Activated T-helper 17 cell treated with anti-CD3 and anti-CD28 coated beads, Interleukin-2, amount 50 U/mL, for 72 hours (primary cell): ENCODE data around the gene EZH1. TPM values are rescaled to one million over a fixed set of nuclear protein-coding genes. Genes with fewer than 3 reads are reported as not detected.

Experiments used
- ATAC-seq: fragments of 150-1000 bp; cut with Tn5 transposase; replicated peaks from 2 replicates; pipeline ENCODE4 v1.10.0; 2021; ENCODE audit warnings: mild to moderate bottlenecking, moderate library complexity
- H3K27ac Mint-ChIP-seq: one replicate; pipeline ENCODE4 v1.8.0; 2022; ENCODE audit warnings: mixed read lengths
- H3K27me3 Mint-ChIP-seq: one replicate; pipeline ENCODE4 v1.8.0; 2022; ENCODE audit warnings: mixed read lengths
- H3K36me3 Mint-ChIP-seq: one replicate; pipeline ENCODE4 v1.8.0; 2022; ENCODE audit warnings: low read depth, mild to moderate bottlenecking, mixed read lengths
- H3K4me1 Mint-ChIP-seq: one replicate; pipeline ENCODE4 v1.8.0; 2022; ENCODE audit warnings: mixed read lengths
- H3K4me3 Mint-ChIP-seq: one replicate; pipeline ENCODE4 v1.8.0; 2022; ENCODE audit warnings: mild to moderate bottlenecking, mixed read lengths
- H3K9me3 Mint-ChIP-seq: one replicate; pipeline ENCODE4 v1.8.0; 2022; ENCODE audit warnings: mixed read lengths
- total RNA-seq, 2 donors: library from RNA; stranded (reverse); gene quantifications; one replicate each; pipeline ENCODE4 v1.2.3, GENCODE V29; 2022

Gene EZH1
- total RNA-seq, 2 donors from 2014 or later: 35.3 to 69.1 TPM

DNA sequence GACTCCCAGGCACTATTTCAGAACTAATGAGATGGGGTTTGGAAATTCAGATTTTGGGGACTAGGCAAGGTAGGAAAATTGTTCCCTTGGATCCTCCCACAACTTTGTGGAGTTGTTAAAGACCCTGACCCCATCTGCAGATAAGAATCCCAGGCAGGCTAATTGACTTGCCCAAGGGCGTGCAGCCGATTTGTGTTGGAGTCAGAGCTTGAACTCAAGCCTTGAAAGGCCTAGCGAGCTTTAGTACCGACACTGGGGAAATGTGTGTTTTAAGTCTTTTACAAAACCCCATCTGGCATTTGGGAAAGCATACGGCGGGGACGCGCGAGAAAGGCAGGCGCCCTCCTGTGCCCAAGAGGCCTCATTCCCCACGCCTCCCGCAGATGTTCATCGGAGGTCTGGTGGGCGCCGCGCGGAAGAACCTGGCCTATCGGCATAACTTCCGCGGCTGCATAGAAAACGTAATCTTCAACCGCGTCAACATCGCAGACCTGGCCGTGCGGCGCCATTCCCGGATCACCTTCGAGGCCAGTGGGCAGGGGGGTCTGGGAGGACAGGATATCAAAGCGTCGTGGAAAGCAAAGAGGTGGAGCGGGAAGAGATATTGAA, 58.2 kb downstream of the EZH1 start:
- no peak for ATAC-seq
- H3K36me3 Mint-ChIP-seq: no peaks in the 10 kb centered on the region
- H3K27me3 Mint-ChIP-seq: peaks cover 8% of the 10 kb centered on the region
- H3K4me1 Mint-ChIP-seq: peaks cover 12% of the 10 kb centered on the region
- H3K27ac Mint-ChIP-seq: no peak overlapping the region
- no peak overlapping the region for H3K4me3 Mint-ChIP-seq
- H3K9me3 Mint-ChIP-seq: no peaks in the 10 kb centered on the region

DNA sequence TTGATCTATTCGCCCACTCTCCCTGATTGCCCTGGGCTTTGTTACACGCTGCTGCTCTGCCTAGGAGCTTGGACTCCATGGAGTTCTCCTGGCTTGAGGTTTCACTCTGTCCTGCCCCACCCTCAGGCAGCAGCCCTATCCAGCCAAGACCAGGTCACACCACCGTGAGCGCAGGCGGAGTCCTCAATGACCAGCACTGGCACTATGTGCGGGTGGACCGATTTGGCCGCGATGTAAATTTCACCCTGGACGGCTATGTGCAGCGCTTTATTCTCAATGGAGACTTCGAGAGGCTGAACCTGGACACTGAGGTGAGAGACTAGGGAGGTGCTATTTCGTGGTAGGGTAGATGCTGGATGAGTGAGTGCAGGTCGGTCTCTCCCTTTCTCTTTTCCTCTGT, 59.0 kb downstream of the EZH1 start:
- no peak for ATAC-seq
- peaks cover 11% of the 10 kb centered on the region for H3K27me3 Mint-ChIP-seq
- no peaks in the 10 kb centered on the region for H3K9me3 Mint-ChIP-seq
- H3K4me1 Mint-ChIP-seq: peaks cover 17% of the 10 kb centered on the region
- H3K4me3 Mint-ChIP-seq: no peak overlapping the region
- H3K36me3 Mint-ChIP-seq: no peaks in the 10 kb centered on the region
- no peak overlapping the region for H3K27ac Mint-ChIP-seq

DNA sequence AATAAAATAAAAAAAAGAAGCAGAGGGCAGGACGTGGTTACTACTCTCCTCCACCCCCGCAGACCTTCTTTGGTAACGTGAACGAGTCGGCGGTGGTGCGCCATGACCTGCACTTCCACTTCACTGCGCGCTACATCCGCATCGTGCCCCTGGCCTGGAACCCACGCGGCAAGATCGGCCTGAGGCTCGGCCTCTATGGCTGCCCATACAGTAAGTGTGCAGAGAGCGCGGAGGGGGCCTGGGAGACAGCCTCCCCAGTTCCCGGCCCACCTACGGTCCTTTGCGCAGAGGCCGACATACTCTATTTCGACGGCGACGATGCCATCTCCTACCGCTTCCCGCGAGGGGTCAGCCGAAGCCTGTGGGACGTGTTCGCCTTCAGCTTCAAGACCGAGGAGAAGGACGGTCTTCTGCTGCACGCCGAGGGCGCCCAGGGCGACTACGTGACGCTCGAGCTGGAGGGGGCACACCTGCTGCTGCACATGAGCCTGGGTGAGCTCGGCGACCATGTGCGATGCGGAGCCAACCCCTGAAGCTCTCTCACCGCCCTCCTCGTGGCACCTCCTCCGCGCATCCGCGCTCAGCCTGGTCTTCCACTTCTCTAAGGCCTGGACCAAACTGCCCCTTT, 59.8 kb downstream of the EZH1 start:
- H3K4me3 Mint-ChIP-seq: no peak overlapping the region
- H3K9me3 Mint-ChIP-seq: no peaks in the 10 kb centered on the region
- H3K27ac Mint-ChIP-seq: no peak overlapping the region
- H3K4me1 Mint-ChIP-seq: peaks cover 17% of the 10 kb centered on the region
- no peaks in the 10 kb centered on the region for H3K36me3 Mint-ChIP-seq
- ATAC-seq: no peak
- H3K27me3 Mint-ChIP-seq: peaks cover 14% of the 10 kb centered on the region

DNA sequence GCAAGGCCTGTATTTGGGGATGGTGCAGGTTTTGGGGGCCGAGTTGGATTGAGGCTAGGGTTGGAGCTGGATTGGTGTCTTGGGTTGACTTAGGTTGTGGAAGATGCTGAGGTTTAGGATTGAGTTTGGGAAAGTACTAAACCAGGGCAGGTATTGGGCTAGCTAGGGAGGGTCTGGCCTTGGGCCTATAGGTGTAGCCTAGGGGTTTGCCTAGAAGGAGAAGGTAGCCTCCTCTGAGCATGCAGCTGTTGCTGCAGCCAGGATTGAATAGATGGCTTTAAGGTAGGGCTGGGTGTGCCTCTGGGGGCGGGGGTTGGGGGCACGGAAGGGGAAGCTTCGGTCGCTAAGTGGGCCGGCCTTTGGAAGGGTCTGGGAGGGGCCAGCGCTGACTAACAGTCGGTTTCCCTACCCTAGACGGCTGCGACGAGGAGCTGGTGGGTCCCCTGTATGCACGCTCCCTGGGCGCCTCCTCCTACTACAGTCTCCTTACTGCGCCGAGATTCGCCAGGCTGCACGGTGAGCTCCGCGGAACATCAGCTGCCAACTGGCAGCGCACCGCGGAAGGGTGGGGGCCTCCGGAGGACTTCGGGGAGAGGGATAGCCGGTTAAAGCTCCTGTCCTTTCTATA, 61.3 kb downstream of the EZH1 start:
- ATAC-seq: no peak
- Mint-ChIP-seq H3K36me3 (no peaks in the 10 kb centered on the region), H3K4me3 (peak overlapping the region; percentile 87), H3K9me3 (no peaks in the 10 kb centered on the region), H3K27ac (no peak overlapping the region), H3K4me1 (peaks cover 18% of the 10 kb centered on the region), H3K27me3 (peaks cover 14% of the 10 kb centered on the region)

DNA sequence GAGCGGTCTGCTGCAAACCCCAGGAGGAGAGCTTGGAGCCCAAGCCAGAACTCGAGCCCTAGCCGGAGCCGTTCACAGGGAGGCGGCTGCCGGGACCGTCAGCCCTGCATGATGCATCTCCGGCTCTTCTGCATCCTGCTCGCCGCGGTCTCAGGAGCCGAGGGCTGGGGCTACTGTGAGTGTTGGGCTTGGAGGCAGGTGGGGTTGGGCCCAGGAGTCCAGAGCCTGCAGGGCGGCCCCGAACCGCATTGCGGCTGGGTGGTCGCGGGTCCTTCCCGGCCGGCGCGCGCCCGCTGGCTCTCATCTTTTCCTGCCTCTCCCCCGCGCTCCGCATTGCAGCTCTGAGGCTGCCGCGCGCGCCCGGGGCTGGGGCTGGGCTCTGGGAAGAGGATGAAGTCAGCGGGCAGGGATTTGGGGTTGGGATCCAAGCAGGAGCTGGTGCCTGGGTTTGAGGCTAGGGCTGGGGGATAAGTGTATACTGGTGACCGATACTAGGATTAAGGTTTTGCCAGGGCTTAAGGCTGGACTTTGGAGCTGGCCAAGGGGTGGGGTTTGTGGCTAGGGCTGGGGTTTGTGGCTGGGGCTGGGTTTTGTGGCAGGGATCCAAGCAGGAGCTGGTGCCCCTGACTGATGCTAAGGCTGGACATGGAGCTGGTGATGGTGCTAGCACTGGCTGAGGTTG, 62.0 kb downstream of the EZH1 start:
- Mint-ChIP-seq H3K27me3 (peaks cover 14% of the 10 kb centered on the region), H3K4me3 (peak overlapping the region; percentile 87), H3K27ac (no peak overlapping the region), H3K36me3 (no peaks in the 10 kb centered on the region), H3K9me3 (no peaks in the 10 kb centered on the region), H3K4me1 (peaks cover 21% of the 10 kb centered on the region)
- ATAC-seq: peak; percentile 15

DNA sequence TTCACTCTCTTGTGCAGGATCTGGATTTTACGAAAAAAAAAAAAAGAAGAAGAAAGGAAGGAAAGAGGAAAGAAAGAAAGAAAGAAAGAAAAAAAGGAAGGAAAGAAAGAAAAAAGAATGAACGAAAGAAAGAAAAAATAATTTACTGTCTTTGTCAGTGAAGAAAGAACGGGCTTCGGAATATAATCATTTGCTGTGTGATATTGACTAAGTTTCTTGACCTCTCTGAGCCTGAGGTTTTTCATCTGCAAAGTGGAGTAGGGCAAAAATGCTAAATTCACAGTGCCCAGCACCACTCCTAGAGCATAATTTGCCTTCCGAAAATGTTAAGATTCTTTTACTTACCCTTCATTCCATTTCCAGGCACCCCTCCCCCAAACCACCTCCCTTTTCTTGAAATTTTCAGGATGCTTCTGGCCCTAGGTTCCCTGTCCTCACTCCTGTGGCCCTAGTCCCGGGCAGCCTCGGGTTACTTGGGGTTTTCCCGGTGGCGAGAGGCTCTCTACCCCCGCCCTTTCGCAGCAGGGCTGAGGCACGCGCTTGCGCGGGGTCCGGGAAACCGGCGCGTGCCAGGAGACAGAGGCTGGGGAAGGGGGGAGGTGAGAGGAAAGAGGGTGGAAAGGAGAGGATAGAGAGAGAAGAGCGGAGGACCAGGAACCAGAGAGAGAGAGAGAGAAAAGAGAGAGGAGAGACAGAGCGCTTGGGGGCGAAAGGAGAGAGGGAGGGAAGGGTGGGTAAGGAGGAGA, 62.7 kb downstream of the EZH1 start, which contains the start of gene CNTNAP1:
Gene CNTNAP1, plus strand, starts transcription at position 556 of the 746 bp plus-strand sequence. CDS start 299 bp downstream, outside the sequence.
- H3K4me1 Mint-ChIP-seq: peaks cover 21% of the 10 kb centered on the region
- H3K27ac Mint-ChIP-seq: peak within 1 kb of the TSS; percentile 38
- peak within 1 kb of the TSS; percentile 87 for H3K4me3 Mint-ChIP-seq
- peak; percentile 15 for ATAC-seq
- no peaks in the 10 kb centered on the region for H3K9me3 Mint-ChIP-seq
- H3K36me3 Mint-ChIP-seq: no peaks in the 10 kb centered on the region
- peaks cover 14% of the 10 kb centered on the region for H3K27me3 Mint-ChIP-seq

DNA sequence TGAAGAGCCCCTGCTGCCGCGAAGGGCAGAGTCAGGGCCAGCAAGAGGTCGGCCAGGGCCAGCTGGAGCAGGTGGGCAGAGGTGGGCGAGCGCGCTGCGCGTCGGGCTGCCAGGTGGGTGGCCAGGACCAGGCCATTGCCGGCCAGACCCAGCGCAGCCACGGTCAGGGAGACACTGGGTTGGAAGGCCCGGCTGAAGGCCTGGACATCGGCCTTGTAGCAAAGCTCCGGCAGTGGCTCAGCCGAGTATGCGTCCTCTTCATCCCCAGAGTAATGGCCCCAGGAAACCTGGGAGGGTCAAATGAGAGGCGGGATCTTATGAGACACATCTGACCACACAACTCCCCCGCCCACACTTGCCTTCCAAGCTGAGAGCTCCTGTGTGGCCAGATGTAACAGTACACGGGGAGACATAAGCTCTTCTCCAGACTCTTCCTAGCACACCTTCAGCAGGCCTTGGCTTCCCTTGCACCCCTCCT, 64.5 kb downstream of the EZH1 start:
- H3K36me3 Mint-ChIP-seq: no peaks in the 10 kb centered on the region
- H3K9me3 Mint-ChIP-seq: no peaks in the 10 kb centered on the region
- peak overlapping the region; percentile 87 for H3K4me3 Mint-ChIP-seq
- ATAC-seq: no peak
- H3K4me1 Mint-ChIP-seq: peaks cover 21% of the 10 kb centered on the region
- H3K27me3 Mint-ChIP-seq: peaks cover 18% of the 10 kb centered on the region
- no peak overlapping the region for H3K27ac Mint-ChIP-seq

DNA sequence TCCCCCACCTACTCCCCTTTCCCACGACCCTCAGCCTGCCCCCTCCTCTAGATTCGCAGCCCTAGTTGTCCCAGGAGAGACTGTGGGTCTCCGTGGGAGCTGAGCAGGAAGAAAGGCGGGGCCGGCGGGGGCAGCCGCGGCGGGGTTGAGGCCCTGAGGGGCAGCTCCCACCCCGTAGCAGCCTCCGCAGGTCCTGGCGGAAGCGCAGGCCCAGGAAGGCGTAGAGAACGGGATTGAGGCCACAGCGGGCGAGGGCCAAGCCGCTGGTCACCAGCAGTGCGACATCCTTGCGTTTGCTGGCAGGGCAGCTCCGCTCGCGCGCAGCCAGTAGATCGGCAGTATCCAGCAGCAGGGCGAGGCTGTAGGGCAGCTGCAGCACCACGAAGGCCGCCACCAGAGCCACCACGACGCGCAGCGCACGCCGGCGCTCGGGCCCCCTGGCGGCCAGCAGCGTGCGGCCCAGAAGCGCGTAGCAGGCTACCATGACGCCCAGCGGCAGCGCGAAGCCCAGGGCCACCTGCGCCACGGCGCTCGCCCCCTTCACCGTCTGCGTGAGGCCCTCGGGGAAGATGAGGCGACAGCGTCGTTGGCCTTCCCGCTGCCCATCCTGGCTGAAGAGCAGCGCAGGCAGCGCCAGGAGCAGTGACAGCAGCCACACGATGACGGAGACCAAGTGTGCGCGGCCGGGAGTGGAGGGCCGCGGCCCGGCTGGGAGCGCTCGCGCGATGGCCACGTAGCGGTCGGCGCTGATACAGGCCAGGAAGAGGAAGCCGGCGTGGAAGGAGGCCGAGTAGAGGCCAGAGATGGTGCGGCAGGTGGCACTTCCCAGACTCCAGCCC, 65.1 kb downstream of the EZH1 start:
- Mint-ChIP-seq H3K4me1 (peaks cover 21% of the 10 kb centered on the region), H3K27me3 (peaks cover 21% of the 10 kb centered on the region), H3K27ac (no peak overlapping the region), H3K36me3 (no peaks in the 10 kb centered on the region), H3K9me3 (no peaks in the 10 kb centered on the region), H3K4me3 (peak overlapping the region; percentile 87)
- peak; percentile 52 for ATAC-seq

DNA sequence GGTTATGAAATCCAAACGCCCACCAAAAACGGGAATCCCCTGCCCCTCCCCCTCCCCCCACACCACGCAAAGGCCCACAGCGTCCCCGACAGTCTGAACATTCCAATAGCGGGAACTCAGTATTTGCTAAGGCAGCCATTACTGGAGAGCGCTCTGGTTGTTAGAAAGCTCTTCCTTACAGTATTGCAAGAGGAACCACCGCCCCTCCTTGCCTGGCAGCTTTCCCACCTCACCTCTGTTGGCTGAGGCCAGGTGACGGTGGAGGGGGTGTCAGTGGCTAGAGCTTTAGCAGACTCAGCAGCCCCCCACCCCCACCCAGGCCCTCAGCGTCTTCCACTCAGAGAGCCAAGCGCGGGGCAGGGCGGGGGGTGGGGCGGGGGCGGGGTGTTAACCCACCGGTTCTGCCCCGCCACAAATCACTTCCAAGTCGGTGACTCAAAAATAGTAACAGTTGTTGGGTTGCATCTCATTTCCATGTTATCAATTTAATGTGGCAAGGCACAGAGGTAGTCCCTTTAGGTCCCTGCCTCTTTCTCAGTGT, 65.8 kb downstream of the EZH1 start:
- H3K9me3 Mint-ChIP-seq: no peaks in the 10 kb centered on the region
- no peaks in the 10 kb centered on the region for H3K36me3 Mint-ChIP-seq
- peak; percentile 20 for ATAC-seq
- H3K27me3 Mint-ChIP-seq: peaks cover 27% of the 10 kb centered on the region
- H3K4me1 Mint-ChIP-seq: peaks cover 21% of the 10 kb centered on the region
- H3K4me3 Mint-ChIP-seq: peak overlapping the region; percentile 87
- peak overlapping the region; percentile 59 for H3K27ac Mint-ChIP-seq

DNA sequence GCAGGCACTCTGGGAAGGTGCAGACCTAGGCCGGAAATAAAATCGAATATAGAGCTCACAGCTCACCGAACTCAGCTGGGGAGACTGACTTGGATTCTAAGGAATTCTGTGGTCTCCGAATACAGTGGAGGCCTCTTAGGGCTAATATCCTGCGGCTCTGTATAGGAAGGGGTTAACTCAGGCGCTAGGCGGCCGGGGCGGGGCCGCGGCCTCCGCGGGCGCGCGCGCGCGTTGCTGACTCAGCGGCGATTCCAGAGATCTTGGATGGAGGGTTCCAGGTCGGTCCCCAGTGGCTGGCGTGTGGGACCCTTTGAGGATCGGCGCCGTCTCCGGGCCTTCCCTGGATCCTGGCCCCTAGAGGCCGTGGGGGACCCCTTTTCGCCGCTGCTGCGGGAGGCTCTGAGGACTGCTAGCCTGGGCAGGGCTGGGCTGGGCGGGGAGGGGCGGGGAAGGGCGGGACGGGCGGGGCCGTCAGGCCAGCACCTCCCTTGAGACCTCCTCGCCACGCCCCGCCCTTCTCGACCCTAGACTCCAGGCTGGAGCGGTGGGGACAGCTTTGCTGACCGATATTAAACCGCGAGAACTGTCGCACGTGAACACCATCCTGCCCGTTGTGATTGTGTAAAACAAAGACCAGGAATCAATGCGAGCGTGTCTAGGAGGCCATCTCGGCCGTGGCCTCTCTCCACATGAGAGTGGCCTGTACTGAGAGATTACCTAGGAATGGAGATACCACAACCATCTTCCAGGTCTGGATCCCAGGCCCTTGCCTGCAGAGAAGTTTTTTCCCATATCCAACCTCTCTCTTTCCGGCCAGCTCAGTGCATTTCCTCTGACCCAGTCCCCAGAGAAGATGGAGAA, 66.7 kb downstream of the EZH1 start:
- Mint-ChIP-seq H3K4me3 (peak overlapping the region; percentile 87), H3K4me1 (peaks cover 19% of the 10 kb centered on the region), H3K27ac (peak overlapping the region; percentile 65), H3K9me3 (no peaks in the 10 kb centered on the region), H3K27me3 (peaks cover 22% of the 10 kb centered on the region), H3K36me3 (no peaks in the 10 kb centered on the region)
- peak; percentile 43 for ATAC-seq

DNA sequence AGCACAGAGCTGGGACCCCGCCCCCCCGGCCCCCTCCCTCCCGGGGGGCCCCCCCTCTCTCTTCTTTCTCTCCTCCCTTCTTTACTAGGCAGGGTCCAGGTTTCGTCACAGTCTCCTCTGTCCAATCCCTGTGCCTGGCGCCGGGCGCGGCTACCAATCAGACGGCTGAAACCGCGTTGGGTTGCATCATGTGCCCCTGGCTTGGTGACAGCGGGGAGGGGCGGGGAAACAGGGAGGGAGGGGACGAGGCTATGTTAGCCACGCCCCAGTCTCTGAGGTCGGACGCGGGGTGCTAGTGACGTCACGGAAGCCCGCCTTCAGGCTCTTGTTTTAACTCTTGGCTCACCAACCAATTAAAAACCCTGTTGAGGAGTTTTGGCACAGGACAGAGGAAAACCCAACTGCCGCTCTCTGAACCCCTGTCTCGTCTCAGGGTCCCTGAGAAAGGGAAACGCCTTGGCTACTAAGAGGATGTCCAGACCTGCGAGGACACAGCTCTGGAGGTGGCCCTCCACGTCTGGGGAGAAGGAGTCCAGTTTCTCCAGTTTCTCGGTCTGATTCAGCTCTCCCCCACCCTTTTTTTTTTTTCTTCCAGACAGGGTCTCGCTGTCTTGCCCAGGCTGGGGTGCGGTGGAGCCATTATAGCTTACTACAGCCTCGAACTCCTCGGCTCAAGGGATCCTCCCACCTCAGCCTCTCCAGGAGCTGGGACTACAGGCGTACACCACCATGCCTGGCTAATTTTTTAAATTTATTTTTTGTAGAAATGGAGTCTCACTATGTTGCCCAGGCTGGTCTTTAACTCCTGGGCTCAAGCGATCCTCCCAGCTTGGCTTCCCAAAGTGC, 67.6 kb downstream of the EZH1 start:
- Mint-ChIP-seq H3K27me3 (peaks cover 19% of the 10 kb centered on the region), H3K4me3 (peak overlapping the region; percentile 87), H3K27ac (peak overlapping the region; percentile 65), H3K4me1 (peaks cover 16% of the 10 kb centered on the region), H3K36me3 (no peaks in the 10 kb centered on the region), H3K9me3 (no peaks in the 10 kb centered on the region)
- peak; percentile 83 for ATAC-seq
